Endodermal cell (in vitro differentiated cells): ENCODE data around the gene CERS6. TPM values are rescaled to one million over a fixed set of nuclear protein-coding genes. Genes with fewer than 3 reads are reported as not detected.
A peak's percentile ranks its signal among the peaks of the same experiment; 100 is the strongest.

Experiments used
- DNase-seq: peaks from one replicate; pipeline ENCODE4 v3.0.0-alpha.2; 2017
- H3K27ac ChIP-seq: 2 replicates; pipeline ENCODE4 v1.5.1; 2013; ENCODE audit warnings: mild to moderate bottlenecking, low read depth, low read length, moderate library complexity
- H3K27me3 ChIP-seq: 2 replicates; pipeline ENCODE4 v1.6.1; 2013; ENCODE audit warnings: mild to moderate bottlenecking, low read length, moderate library complexity; ENCODE audit not compliant: insufficient read depth, control insufficient read depth, poor library complexity, severe bottlenecking
- H3K36me3 ChIP-seq: 2 replicates; pipeline ENCODE4 v1.7.0; 2013; ENCODE audit warnings: mild to moderate bottlenecking, low read length, moderate library complexity; ENCODE audit not compliant: control insufficient read depth, insufficient read depth
- H3K4me1 ChIP-seq: one replicate; pipeline ENCODE4 v1.7.0; 2013; ENCODE audit warnings: low read length; ENCODE audit not compliant: control insufficient read depth, insufficient read depth
- H3K4me3 ChIP-seq: 2 replicates; pipeline ENCODE4 v1.5.1; 2013; ENCODE audit warnings: mild to moderate bottlenecking, low read length, moderate library complexity
- H3K9ac ChIP-seq: 2 replicates; pipeline ENCODE4 v1.6.1; 2013; ENCODE audit warnings: mild to moderate bottlenecking, low read length, moderate library complexity; ENCODE audit not compliant: poor library complexity, severe bottlenecking; ENCODE audit errors: extremely low read depth
- H3K9me3 ChIP-seq: 2 replicates; pipeline ENCODE4 v1.6.1; 2013; ENCODE audit warnings: mild to moderate bottlenecking, low read length, moderate library complexity; ENCODE audit not compliant: control insufficient read depth
- H3K27ac Mint-ChIP-seq: 2 replicates; pipeline ENCODE4 v1.8.0; 2020; ENCODE audit warnings: mixed read lengths
- H3K27me3 Mint-ChIP-seq: 2 replicates; pipeline ENCODE4 v1.8.0; 2021; ENCODE audit warnings: mild to moderate bottlenecking, mixed read lengths; ENCODE audit not compliant: insufficient read depth
- H3K36me3 Mint-ChIP-seq: 2 replicates; pipeline ENCODE4 v1.8.0; 2020; ENCODE audit warnings: low read depth, mixed read lengths
- H3K4me1 Mint-ChIP-seq: 2 replicates; pipeline ENCODE4 v1.8.0; 2020; ENCODE audit warnings: mixed read lengths
- H3K4me3 Mint-ChIP-seq: 2 replicates; pipeline ENCODE4 v1.8.0; 2020; ENCODE audit warnings: mild to moderate bottlenecking, moderate library complexity, mixed read lengths
- H3K9me3 Mint-ChIP-seq: 2 replicates; pipeline ENCODE4 v1.8.0; 2020; ENCODE audit warnings: mild to moderate bottlenecking, mixed read lengths
- CTCF ChIP-seq: fragments of 200-600 bp; sonication (generic); conservative IDR thresholded peaks from 2 replicates; pipeline ENCODE4 v1.5.0; 2021; ENCODE audit warnings: antibody characterized with exemption, mild to moderate bottlenecking
- WGBS, 2 experiments: methylation state at CpG; one replicate each; pipeline versions ENCODE4 v1.1.5 to v1.1.7; 2013; ENCODE audit warnings: missing lambda C conversion rate in 2 of 2, mixed read lengths in 1 of 2; ENCODE audit not compliant: insufficient coverage in 1 of 2, insufficient read length in 1 of 2; 5-methylcytosine and 5-hydroxymethylcytosine counted together
- total RNA-seq, 2 donors: library from RNA; stranded (reverse); fragmentation: NEBNext Ultra II Directional in 1 of 2; extraction: Animal tissue kit (Norgen Biotek cat#: 25700) in 1 of 2; gene quantifications; 2 replicates in 1 of 2; 3 replicates in 1 of 2; pipeline ENCODE4 v1.2.1, GENCODE V29; 2021

CERS6 gene
- total RNA-seq, 2 donors from 2014 or later = 41.3 to 52.0 TPM

GRCh38 chr2:168613551-168613950, 157.5 kb downstream of the CERS6 start:
- H3K9me3 ChIP-seq = peaks cover 39% of the 10 kb centered on the region
- no peaks in the 10 kb centered on the region for H3K27me3 Mint-ChIP-seq
- H3K27ac Mint-ChIP-seq = no peak overlapping the region
- H3K4me3 ChIP-seq = no peak overlapping the region
- no peak overlapping the region for H3K4me3 Mint-ChIP-seq
- no peaks in the 10 kb centered on the region for H3K36me3 ChIP-seq
- H3K4me1 Mint-ChIP-seq = no peaks in the 10 kb centered on the region
- peaks cover 34% of the 10 kb centered on the region for H3K9me3 Mint-ChIP-seq
- WGBS, 2 experiments = 95 to 100% methylated on average over 1 to 2 of the region's 2 CpGs
- no peak overlapping the region for H3K27ac ChIP-seq
- no peaks in the 10 kb centered on the region for H3K4me1 ChIP-seq
- no peak for TF ChIP-seq CTCF
- no peak overlapping the region for H3K9ac ChIP-seq
- peaks cover 38% of the 10 kb centered on the region for H3K36me3 Mint-ChIP-seq
- no peaks in the 10 kb centered on the region for H3K27me3 ChIP-seq
- DNase-seq = no peak

GRCh38 chr2:168614172-168615018, 158.3 kb downstream of the CERS6 start:
- no peaks in the 10 kb centered on the region for H3K4me1 ChIP-seq
- H3K27me3 Mint-ChIP-seq = no peaks in the 10 kb centered on the region
- peaks cover 32% of the 10 kb centered on the region for H3K36me3 Mint-ChIP-seq
- no peaks in the 10 kb centered on the region for H3K36me3 ChIP-seq
- no peak overlapping the region for H3K4me3 ChIP-seq
- H3K27ac Mint-ChIP-seq = no peak overlapping the region
- H3K4me3 Mint-ChIP-seq = no peak overlapping the region
- 54 to 100% methylated on average over 1 to 3 of the region's 3 CpGs for WGBS, 2 experiments
- H3K9ac ChIP-seq = no peak overlapping the region
- H3K9me3 ChIP-seq = peaks cover 39% of the 10 kb centered on the region
- no peak overlapping the region for H3K27ac ChIP-seq
- peaks cover 1% of the 10 kb centered on the region for H3K4me1 Mint-ChIP-seq
- peak; percentile 64 for DNase-seq
- peak; percentile 61 for TF ChIP-seq CTCF
- H3K27me3 ChIP-seq = no peaks in the 10 kb centered on the region
- peaks cover 33% of the 10 kb centered on the region for H3K9me3 Mint-ChIP-seq

- H3K4me1 Mint-ChIP-seq = peaks cover 25% of the 10 kb centered on the region
- WGBS, 2 experiments = 82% methylated on average over 2 of the region's 2 CpGs; no CpG with 5 or more reads in 1 of the 2 experiments
Measured at GRCh38 chr2:168620554-168620953, 164.5 kb downstream of the CERS6 start.

More at GRCh38 chr2:168620554-168620953, 164.5 kb downstream of the CERS6 start:
- Histone ChIP-seq H3K36me3 (no peaks in the 10 kb centered on the region), H3K9me3 (peaks cover 20% of the 10 kb centered on the region), H3K27ac (no peak overlapping the region), H3K4me3 (no peak overlapping the region), H3K4me1 (no peaks in the 10 kb centered on the region), H3K27me3 (no peaks in the 10 kb centered on the region), H3K9ac (no peak overlapping the region)
- no peaks in the 10 kb centered on the region for H3K27me3 Mint-ChIP-seq
- H3K36me3 Mint-ChIP-seq = peaks cover 3% of the 10 kb centered on the region
- no peak for DNase-seq
- no peak overlapping the region for H3K27ac Mint-ChIP-seq
- no peak overlapping the region for H3K4me3 Mint-ChIP-seq
- TF ChIP-seq CTCF = no peak
- H3K9me3 Mint-ChIP-seq = peaks cover 19% of the 10 kb centered on the region
